ENCODE data around the gene RFPL3. TPM values are rescaled to one million over a fixed set of nuclear protein-coding genes. Genes with fewer than 3 reads are reported as not detected.

Gene RFPL3
- total RNA-seq, 1 experiment from 2014 or later = not detected

GRCh38 chr22:32338757-32339156 is 18.9 kb upstream of the RFPL3 start:
- H3K4me3 ChIP-seq (ENCODE audit: low read depth in 2 of 2, low read length in 2 of 2) = no peak overlapping the region
- no peak for DNase-seq (ENCODE audit: low read depth, low spot score)
- ATAC-seq = no peak
- no peak overlapping the region for H3K27ac ChIP-seq (ENCODE audit: low read length)
- no peaks in the 10 kb centered on the region; the same call in 1 of the 2 replicates for H3K27me3 ChIP-seq (ENCODE audit: control insufficient read depth, insufficient read depth, low read length)
- no peaks in the 10 kb centered on the region for H3K9me3 ChIP-seq (ENCODE audit: control insufficient read depth, insufficient read depth, low read depth, low read length)
- in situ Hi-C loops (cut with HindIII; ENCODE audit: low pct_unique_long_range_greater_than_20kb, low sequenced_read_pairs) (no loop called here), intact Hi-C loops (cut with micrococcal nuclease; ENCODE audit: unreplicated experiment) (no loop called here)
- ChIA-PET CTCF (no interaction called here), POLR2A (no interaction called here)
- no peaks in the 10 kb centered on the region for H3K4me1 ChIP-seq (ENCODE audit: control insufficient read depth, insufficient read depth, low read length)
- no TSS peak for BruUV-seq (replicated peaks)
- TF ChIP-seq CTCF (IDR thresholded peaks at IDR 0.05) = no peak
- no peak for TF ChIP-seq TCF7L2 (IDR thresholded peaks at IDR 0.05; ENCODE audit: low read depth, low read length)
- TF ChIP-seq SIN3A (IDR thresholded peaks at IDR 0.05; ENCODE audit: borderline replicate concordance, insufficient read depth, low read depth, low read length) = no peak
- TF ChIP-seq POLR2AphosphoS5 (IDR thresholded peaks at IDR 0.05; ENCODE audit: low read depth, low read length) = no peak
- TF ChIP-seq, protein P1, sequence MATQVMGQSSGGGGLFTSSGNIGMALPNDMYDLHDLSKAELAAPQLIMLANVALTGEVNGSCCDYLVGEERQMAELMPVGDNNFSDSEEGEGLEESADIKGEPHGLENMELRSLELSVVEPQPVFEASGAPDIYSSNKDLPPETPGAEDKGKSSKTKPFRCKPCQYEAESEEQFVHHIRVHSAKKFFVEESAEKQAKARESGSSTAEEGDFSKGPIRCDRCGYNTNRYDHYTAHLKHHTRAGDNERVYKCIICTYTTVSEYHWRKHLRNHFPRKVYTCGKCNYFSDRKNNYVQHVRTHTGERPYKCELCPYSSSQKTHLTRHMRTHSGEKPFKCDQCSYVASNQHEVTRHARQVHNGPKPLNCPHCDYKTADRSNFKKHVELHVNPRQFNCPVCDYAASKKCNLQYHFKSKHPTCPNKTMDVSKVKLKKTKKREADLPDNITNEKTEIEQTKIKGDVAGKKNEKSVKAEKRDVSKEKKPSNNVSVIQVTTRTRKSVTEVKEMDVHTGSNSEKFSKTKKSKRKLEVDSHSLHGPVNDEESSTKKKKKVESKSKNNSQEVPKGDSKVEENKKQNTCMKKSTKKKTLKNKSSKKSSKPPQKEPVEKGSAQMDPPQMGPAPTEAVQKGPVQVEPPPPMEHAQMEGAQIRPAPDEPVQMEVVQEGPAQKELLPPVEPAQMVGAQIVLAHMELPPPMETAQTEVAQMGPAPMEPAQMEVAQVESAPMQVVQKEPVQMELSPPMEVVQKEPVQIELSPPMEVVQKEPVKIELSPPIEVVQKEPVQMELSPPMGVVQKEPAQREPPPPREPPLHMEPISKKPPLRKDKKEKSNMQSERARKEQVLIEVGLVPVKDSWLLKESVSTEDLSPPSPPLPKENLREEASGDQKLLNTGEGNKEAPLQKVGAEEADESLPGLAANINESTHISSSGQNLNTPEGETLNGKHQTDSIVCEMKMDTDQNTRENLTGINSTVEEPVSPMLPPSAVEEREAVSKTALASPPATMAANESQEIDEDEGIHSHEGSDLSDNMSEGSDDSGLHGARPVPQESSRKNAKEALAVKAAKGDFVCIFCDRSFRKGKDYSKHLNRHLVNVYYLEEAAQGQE (IDR thresholded peaks at IDR 0.05; ENCODE audit: insufficient read depth in 1 of 2, low read depth in 2 of 2, low read length in 1 of 2) = no peak
- H3K36me3 ChIP-seq (ENCODE audit: control insufficient read depth, insufficient read depth, low read length) = no peaks in the 10 kb centered on the region

- Histone ChIP-seq H3K9me3 (ENCODE audit: control insufficient read depth, insufficient read depth, low read depth, low read length) (no peaks in the 10 kb centered on the region), H3K4me3 (ENCODE audit: low read depth in 2 of 2, low read length in 2 of 2) (no peak overlapping the region), H3K27me3 (ENCODE audit: control insufficient read depth, insufficient read depth, low read length) (no peaks in the 10 kb centered on the region; the same call in 1 of the 2 replicates), H3K27ac (ENCODE audit: low read length) (no peak overlapping the region), H3K4me1 (ENCODE audit: control insufficient read depth, insufficient read depth, low read length) (no peaks in the 10 kb centered on the region), H3K36me3 (ENCODE audit: control insufficient read depth, insufficient read depth, low read length) (no peaks in the 10 kb centered on the region)
- POLR2A ChIA-PET = no interaction called here
- in situ Hi-C loops (cut with HindIII; ENCODE audit: low pct_unique_long_range_greater_than_20kb, low sequenced_read_pairs) = no loop called here
- no peak for DNase-seq (ENCODE audit: low read depth, low spot score)
- no peak for ATAC-seq
- CTCF ChIA-PET = interaction anchor here (0.6 kb wide), 1 partner anchor 16 kb away, joined by 8 read pairs; no protein-coding TSS in a partner anchor
- no TSS peak for BruUV-seq (replicated peaks)
- intact Hi-C loops (cut with micrococcal nuclease; ENCODE audit: unreplicated experiment) = no loop called here
- TF ChIP-seq SIN3A (IDR thresholded peaks at IDR 0.05; ENCODE audit: borderline replicate concordance, insufficient read depth, low read depth, low read length) (no peak), TCF7L2 (IDR thresholded peaks at IDR 0.05; ENCODE audit: low read depth, low read length) (no peak), CTCF (IDR thresholded peaks at IDR 0.05) (no peak), POLR2AphosphoS5 (IDR thresholded peaks at IDR 0.05; ENCODE audit: low read depth, low read length) (no peak)
- TF ChIP-seq, protein P1 (IDR thresholded peaks at IDR 0.05; ENCODE audit: insufficient read depth in 1 of 2, low read depth in 2 of 2, low read length in 1 of 2) = no peak
These were observed 18.3 kb upstream of the RFPL3 start for GRCh38 chr22:32339190-32340012.
